SK-N-SH (cell line): ENCODE data around the gene CUX1.

Experiments
- CTCF ChIP-seq: fragments of 200-600 bp; sonication (generic); IDR thresholded peaks from 2 replicates; pipeline ENCODE4 v1.6.1; 2017; ENCODE audit warnings: antibody characterized with exemption, mild to moderate bottlenecking, moderate library complexity
- EP300 ChIP-seq, 2 experiments: IDR thresholded peaks; 2 replicates each; pipeline versions ENCODE4 v1.4.0 to v1.6.1; 2012; ENCODE audit warnings: borderline replicate concordance in 1 of 2, low read depth in 1 of 2, low read length in 1 of 2
- SMC3 ChIP-seq: IDR thresholded peaks from 2 replicates; pipeline ENCODE4 v1.6.1; 2012; ENCODE audit warnings: low read depth, low read length, improper control_type of control experiment

- no peak for TF ChIP-seq EP300 (IDR thresholded peaks at IDR 0.05; ENCODE audit: borderline replicate concordance in 1 of 2, low read depth in 1 of 2, low read length in 1 of 2)
- no peak for TF ChIP-seq CTCF
- no peak for TF ChIP-seq SMC3
Measured at GRCh38 chr7:102305414-102306268, 488.2 kb downstream of the CUX1 start.
